Measurements from ENCODE around the gene KLHDC8B.

GRCh38 chr3:49157289-49157688 lies 14.1 kb upstream of the KLHDC8B start:
- TF ChIP-seq, protein P1, sequence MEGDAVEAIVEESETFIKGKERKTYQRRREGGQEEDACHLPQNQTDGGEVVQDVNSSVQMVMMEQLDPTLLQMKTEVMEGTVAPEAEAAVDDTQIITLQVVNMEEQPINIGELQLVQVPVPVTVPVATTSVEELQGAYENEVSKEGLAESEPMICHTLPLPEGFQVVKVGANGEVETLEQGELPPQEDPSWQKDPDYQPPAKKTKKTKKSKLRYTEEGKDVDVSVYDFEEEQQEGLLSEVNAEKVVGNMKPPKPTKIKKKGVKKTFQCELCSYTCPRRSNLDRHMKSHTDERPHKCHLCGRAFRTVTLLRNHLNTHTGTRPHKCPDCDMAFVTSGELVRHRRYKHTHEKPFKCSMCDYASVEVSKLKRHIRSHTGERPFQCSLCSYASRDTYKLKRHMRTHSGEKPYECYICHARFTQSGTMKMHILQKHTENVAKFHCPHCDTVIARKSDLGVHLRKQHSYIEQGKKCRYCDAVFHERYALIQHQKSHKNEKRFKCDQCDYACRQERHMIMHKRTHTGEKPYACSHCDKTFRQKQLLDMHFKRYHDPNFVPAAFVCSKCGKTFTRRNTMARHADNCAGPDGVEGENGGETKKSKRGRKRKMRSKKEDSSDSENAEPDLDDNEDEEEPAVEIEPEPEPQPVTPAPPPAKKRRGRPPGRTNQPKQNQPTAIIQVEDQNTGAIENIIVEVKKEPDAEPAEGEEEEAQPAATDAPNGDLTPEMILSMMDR (IDR thresholded peaks at IDR 0.05) = no peak
- TF ChIP-seq POLR2A (IDR thresholded peaks at IDR 0.05) = no peak

Data from heart left ventricle (tissue), 13 donors.